Brain microvascular endothelial cell (primary cell): Measurements from ENCODE around the gene HLCS.

Experiments
- DNase-seq: peaks from one replicate; pipeline ENCODE4 v3.0.0-alpha.2; 2020
- H3K27ac ChIP-seq: fragments of 250-450 bp; sonication (Bioruptor Pico); 2 replicates; pipeline ENCODE4 v1.5.1; 2020; ENCODE audit warnings: mild to moderate bottlenecking, moderate library complexity
- H3K27me3 ChIP-seq: fragments of 250-450 bp; sonication (Bioruptor Pico); replicated peaks from 2 replicates; pipeline ENCODE4 v1.5.1; 2020; ENCODE audit warnings: mild to moderate bottlenecking
- H3K36me3 ChIP-seq: fragments of 250-450 bp; sonication (Bioruptor Pico); replicated peaks from 2 replicates; pipeline ENCODE4 v1.5.1; 2020; ENCODE audit warnings: mild to moderate bottlenecking
- H3K4me3 ChIP-seq: 2 replicates; pipeline ENCODE4 v1.5.1; 2011; ENCODE audit warnings: low read depth, mild to moderate bottlenecking, control low read depth, low read length, moderate library complexity
- CTCF ChIP-seq: IDR thresholded peaks from 2 replicates; pipeline ENCODE4 v1.5.1; 2011; ENCODE audit warnings: low read depth, mild to moderate bottlenecking, moderate library complexity, low read length, control low read depth, inconsistent platforms; ENCODE audit errors: missing control alignments
- in situ Hi-C: cut with HindIII; loops from 2 replicates; pipeline ENCODE4 v1.10.0; 2017; ENCODE audit warnings: low sequenced_read_pairs, low pct_ligation_motif_present

The HLCS gene

GRCh38 chr21:36849461-36850105, 116.9 kb downstream of the HLCS start:
- DNase-seq: peak; percentile 37
- Histone ChIP-seq H3K27me3 (no peaks in the 10 kb centered on the region), H3K27ac (peak overlapping the region; percentile 16), H3K4me3 (no peak overlapping the region), H3K36me3 (no peaks in the 10 kb centered on the region)
- no peak for TF ChIP-seq CTCF
- in situ Hi-C loops: no loop called here

- Histone ChIP-seq H3K36me3 (no peaks in the 10 kb centered on the region), H3K27me3 (no peaks in the 10 kb centered on the region), H3K4me3 (no peak overlapping the region), H3K27ac (no peak overlapping the region)
- DNase-seq: no peak
- TF ChIP-seq CTCF: no peak
- in situ Hi-C loops: no loop called here
These were observed 117.7 kb downstream of the HLCS start for GRCh38 chr21:36848730-36849274.

- peak overlapping the region; percentile 65 for H3K27ac ChIP-seq
- peak; percentile 76 for DNase-seq
- in situ Hi-C loops: no loop called here
- H3K4me3 ChIP-seq: no peak overlapping the region
- H3K27me3 ChIP-seq: no peaks in the 10 kb centered on the region
- no peaks in the 10 kb centered on the region for H3K36me3 ChIP-seq
- TF ChIP-seq CTCF: no peak
These were observed 119.3 kb downstream of the HLCS start for GRCh38 chr21:36847189-36847588.

- H3K27me3 ChIP-seq: no peaks in the 10 kb centered on the region
- TF ChIP-seq CTCF: no peak
- DNase-seq: no peak
- peak overlapping the region; percentile 65 for H3K27ac ChIP-seq
- no peaks in the 10 kb centered on the region for H3K36me3 ChIP-seq
- no peak overlapping the region for H3K4me3 ChIP-seq
- in situ Hi-C loops: no loop called here
These were observed 119.8 kb downstream of the HLCS start for GRCh38 chr21:36846631-36847030.

- no peak for DNase-seq
- Histone ChIP-seq H3K27ac (no peak overlapping the region), H3K27me3 (no peaks in the 10 kb centered on the region), H3K36me3 (no peaks in the 10 kb centered on the region), H3K4me3 (no peak overlapping the region)
- in situ Hi-C loops: no loop called here
- TF ChIP-seq CTCF: no peak
These were observed 120.7 kb downstream of the HLCS start for GRCh38 chr21:36845790-36846189.

- in situ Hi-C loops: no loop called here
- Histone ChIP-seq H3K27me3 (no peaks in the 10 kb centered on the region), H3K27ac (no peak overlapping the region), H3K36me3 (no peaks in the 10 kb centered on the region), H3K4me3 (no peak overlapping the region)
- DNase-seq: no peak
- no peak for TF ChIP-seq CTCF
These were observed 121.4 kb downstream of the HLCS start for GRCh38 chr21:36845070-36845469.
